PC-9 (cell line): Measurements from ENCODE around the gene SLC25A11. TPM values are rescaled to one million over a fixed set of nuclear protein-coding genes. Genes with fewer than 3 reads are reported as not detected.
"Not testable (repeated sequence)": the region's sequence is repeated elsewhere in the genome, so short reads cannot be mapped to it uniquely, and the experiment has no call there.

ENCODE experiments used
- BruUV-seq: library from RNA; stranded (reverse); fragments of 400-500 nt; replicated peaks from 2 replicates; lab custom pipeline; 2021; lab: Mats Ljungman, UMichigan
- CTCF ChIA-PET: fragments of 300-600 bp; sonication (Branson Sonifier 250); formaldehyde crosslinking; loops from one replicate; lab custom pipeline; 2022; ENCODE audit warnings: antibody characterized with exemption; lab: Charles Lee
- POLR2A ChIA-PET: fragments of 300-600 bp; sonication (Branson Sonifier 250); formaldehyde crosslinking; loops from one replicate; lab custom pipeline; 2022; ENCODE audit warnings: antibody characterized with exemption; ENCODE audit not compliant: unreplicated experiment; lab: Charles Lee
- DNase-seq, 2 experiments: peaks; one replicate each; pipeline versions ENCODE4 v3.0.0 to v3.0.0-alpha.2; 2015 to 2022; ENCODE audit warnings: mixed read lengths in 1 of 2
- H2AFZ ChIP-seq: fragments of 200-600 bp; sonication (generic); 2 replicates; pipeline ENCODE4 v1.8.1; 2017; ENCODE audit warnings: antibody characterized with exemption
- H3F3A ChIP-seq: fragments of 200-600 bp; sonication (generic); 2 replicates; pipeline ENCODE4 v1.8.1; 2017; ENCODE audit warnings: antibody characterized with exemption, mild to moderate bottlenecking, low read depth; ENCODE audit not compliant: insufficient read depth
- H3K27ac ChIP-seq: fragments of 200-600 bp; sonication (generic); 2 replicates; pipeline ENCODE4 v1.6.1; 2016; ENCODE audit warnings: mixed run types
- H3K27me3 ChIP-seq: fragments of 200-600 bp; sonication (generic); 2 replicates; pipeline ENCODE4 v1.6.1; 2016; ENCODE audit warnings: low read depth, mixed run types; ENCODE audit not compliant: insufficient read depth
- H3K36me3 ChIP-seq: fragments of 200-600 bp; sonication (generic); 2 replicates; pipeline ENCODE4 v1.6.1; 2016; ENCODE audit warnings: low read depth, mixed run types
- H3K4me1 ChIP-seq: fragments of 200-600 bp; sonication (generic); replicated peaks from 2 replicates; pipeline ENCODE4 v1.6.1; 2016; ENCODE audit warnings: mixed run types; ENCODE audit not compliant: insufficient read depth
- H3K4me2 ChIP-seq: fragments of 200-600 bp; sonication (generic); 2 replicates; pipeline ENCODE4 v1.6.1; 2017; ENCODE audit warnings: mixed run types
- H3K4me3 ChIP-seq: fragments of 200-600 bp; sonication (generic); 2 replicates; pipeline ENCODE4 v1.6.1; 2016; ENCODE audit warnings: mixed run types
- H3K79me2 ChIP-seq: fragments of 200-600 bp; sonication (generic); 2 replicates; pipeline ENCODE4 v1.6.1; 2017; ENCODE audit warnings: low read depth, mixed run types
- H3K9me2 ChIP-seq: fragments of 200-600 bp; sonication (generic); 2 replicates; pipeline ENCODE4 v1.8.1; 2017; ENCODE audit warnings: mild to moderate bottlenecking; ENCODE audit not compliant: insufficient read depth
- H3K9me3 ChIP-seq: fragments of 200-600 bp; sonication (generic); 2 replicates; pipeline ENCODE4 v1.8.1; 2016; ENCODE audit warnings: low read depth; ENCODE audit not compliant: insufficient read depth
- H4K20me1 ChIP-seq: fragments of 200-600 bp; sonication (generic); 2 replicates; pipeline ENCODE4 v1.8.1; 2017; ENCODE audit not compliant: insufficient read depth
- CTCF ChIP-seq: fragments of 200-600 bp; sonication (generic); conservative IDR thresholded peaks from 2 replicates; pipeline ENCODE4 v1.6.1; 2017; ENCODE audit warnings: mixed run types, antibody characterized with exemption, mild to moderate bottlenecking, moderate library complexity
- EZH2 ChIP-seq: fragments of 200-600 bp; sonication (generic); IDR thresholded peaks from 2 replicates; pipeline ENCODE4 v1.8.0; 2017; ENCODE audit warnings: antibody characterized with exemption, low read depth
- intact Hi-C: fragments of 100-400 bp; cut with micrococcal nuclease; formaldehyde crosslinking; loops from one replicate; pipeline ENCODE4 v1.10.0; 2022; ENCODE audit not compliant: unreplicated experiment
- total RNA-seq: library from RNA; stranded (reverse); gene quantifications from 2 replicates; pipeline ENCODE4 v1.2.3, GENCODE V29; 2021

Gene SLC25A11
- total RNA-seq, 1 experiment from 2014 or later, result 56.2 TPM

- H4K20me1 ChIP-seq, result no peaks in the 10 kb centered on the region
- no peak overlapping the region for H2AFZ ChIP-seq
- H3K27ac ChIP-seq, result no peak overlapping the region
- no peak overlapping the region for H3K4me2 ChIP-seq
- H3K9me2 ChIP-seq, result no peaks in the 10 kb centered on the region
- ChIA-PET POLR2A (interaction anchor here (0.7 kb wide), 1 partner anchor 673 kb away, joined by 12 read pairs; no protein-coding TSS in a partner anchor), CTCF (no interaction called here)
- H3K4me3 ChIP-seq, result no peak overlapping the region
- DNase-seq, result no peak
- H3K79me2 ChIP-seq, result no peaks in the 10 kb centered on the region
- peaks cover 3% of the 10 kb centered on the region; the same call in 1 of the 2 replicates for H3F3A ChIP-seq
- intact Hi-C loops, result no loop called here
- H3K36me3 ChIP-seq, result no peaks in the 10 kb centered on the region
- no TSS peak for BruUV-seq
- no peaks in the 10 kb centered on the region for H3K4me1 ChIP-seq
- TF ChIP-seq EZH2 (no peak), CTCF (no peak)
- H3K27me3 ChIP-seq, result no peaks in the 10 kb centered on the region
- no peaks in the 10 kb centered on the region for H3K9me3 ChIP-seq
Observed at GRCh38 chr17:4920351-4921048, 19.3 kb downstream of the SLC25A11 start.

GRCh38 chr17:4919511-4920047 is 20.3 kb downstream of the SLC25A11 start:
- BruUV-seq, result no TSS peak
- intact Hi-C loops, result no loop called here
- Histone ChIP-seq H4K20me1 (no peaks in the 10 kb centered on the region), H3K27ac (no peak overlapping the region), H2AFZ (no peak overlapping the region), H3K79me2 (no peaks in the 10 kb centered on the region), H3K4me1 (no peaks in the 10 kb centered on the region), H3K27me3 (no peaks in the 10 kb centered on the region), H3F3A (peaks cover 3% of the 10 kb centered on the region; the same call in 1 of the 2 replicates), H3K4me2 (no peak overlapping the region), H3K4me3 (no peak overlapping the region), H3K9me2 (no peaks in the 10 kb centered on the region), H3K36me3 (no peaks in the 10 kb centered on the region), H3K9me3 (no peaks in the 10 kb centered on the region)
- TF ChIP-seq EZH2 (no peak), CTCF (no peak)
- POLR2A ChIA-PET, result interaction anchor here (0.8 kb wide), 1 partner anchor 109 kb away, joined by 3 read pairs; no protein-coding TSS in a partner anchor
- CTCF ChIA-PET, result interaction anchor here (0.7 kb wide), 1 partner anchor 672 kb away, joined by 7 read pairs; no protein-coding TSS in a partner anchor
- no peak for DNase-seq

- CTCF ChIA-PET, H3K27me3 ChIP-seq, POLR2A ChIA-PET, H3K27ac ChIP-seq, H3K4me3 ChIP-seq, H3K79me2 ChIP-seq, H4K20me1 ChIP-seq, H3K4me2 ChIP-seq, H3K36me3 ChIP-seq, H3K9me3 ChIP-seq, H2AFZ ChIP-seq, intact Hi-C loops, DNase-seq, H3K4me1 ChIP-seq, BruUV-seq, H3K9me2 ChIP-seq: not testable (repeated sequence)
- peaks cover 11% of the 10 kb centered on the region; the same call in 1 of the 2 replicates for H3F3A ChIP-seq
Observed at GRCh38 chr17:4914551-4914950, 25.3 kb downstream of the SLC25A11 start.
